GM12878 (cell line): ENCODE results near the gene FSHB. TPM values are rescaled to one million over a fixed set of nuclear protein-coding genes. Genes with fewer than 3 reads are reported as not detected.

Experiments
- ATAC-seq: fragments of 200-7000 bp; cut with Tn5 transposase; 3 replicates; pipeline ENCODE4 v1.9.1; 2020; ENCODE audit warnings: mild to moderate bottlenecking, moderate library complexity
- BruUV-seq: library from RNA; stranded (reverse); fragments of 400-500 nt; replicated peaks from 2 replicates; lab custom pipeline; 2021; lab: Mats Ljungman, UMichigan
- CTCF ChIA-PET: fragments of 300-600 bp; sonication (Branson Sonifier 250); formaldehyde crosslinking; extraction: SDS; loops from one replicate; lab custom pipeline; 2021; ENCODE audit warnings: inconsistent platforms; lab: Yijun Ruan, JAX
- POLR2A ChIA-PET: fragments of 350-600 bp; formaldehyde crosslinking; extraction: SDS; loops from one replicate; lab custom pipeline; 2021; ENCODE audit warnings: inconsistent platforms; lab: Charles Lee
- RAD21 ChIA-PET: fragments of 300-600 bp; sonication (Branson Sonifier 250); formaldehyde crosslinking; loops from one replicate; lab custom pipeline; 2023; ENCODE audit warnings: antibody characterized with exemption; ENCODE audit not compliant: unreplicated experiment; lab: Charles Lee
- SMC1A ChIA-PET: fragments of 300-600 bp; sonication (Branson Sonifier 250); formaldehyde crosslinking; loops from one replicate; lab custom pipeline; 2023; ENCODE audit not compliant: unreplicated experiment, uncharacterized antibody; lab: Charles Lee
- DNase-seq: peaks from one replicate; pipeline ENCODE4 v3.0.0-alpha.2; 2011; ENCODE audit warnings: low read depth, low spot score
- FAIRE-seq: peaks from 3 replicates; lab custom pipeline; 2011; peaks lifted over from hg19 to GRCh38; lab: Jason Lieb, UNC
- H2AFZ ChIP-seq: 2 replicates; pipeline ENCODE4 v1.6.0; 2011; ENCODE audit warnings: low read depth, low read length, control low read depth; ENCODE audit not compliant: control insufficient read depth
- H3K27ac ChIP-seq: 2 replicates; pipeline ENCODE4 v1.5.1; 2011; ENCODE audit warnings: control low read depth; ENCODE audit not compliant: control insufficient read depth, insufficient read depth
- H3K27me3 ChIP-seq, 2 experiments: replicated peaks in 1 of 2; 2 replicates each; pipeline versions ENCODE4 v1.6.0 to v1.6.1; 2011; ENCODE audit warnings: low read length in 1 of 2; ENCODE audit not compliant: control insufficient read depth in 2 of 2, insufficient read depth in 2 of 2
- H3K36me3 ChIP-seq, 2 experiments: 2 replicates each; pipeline ENCODE4 v1.5.1; 2011; ENCODE audit warnings: low read length in 1 of 2; ENCODE audit not compliant: control insufficient read depth in 2 of 2, insufficient read depth in 2 of 2
- H3K4me1 ChIP-seq: 2 replicates; pipeline ENCODE4 v1.6.1; 2011; ENCODE audit warnings: mild to moderate bottlenecking, low read length, moderate library complexity, mixed read lengths; ENCODE audit not compliant: control insufficient read depth, insufficient read depth
- H3K4me2 ChIP-seq: 2 replicates; pipeline ENCODE4 v1.6.0; 2011; ENCODE audit warnings: control low read depth; ENCODE audit not compliant: control insufficient read depth, insufficient read depth
- H3K4me3 ChIP-seq: fragments of 200-600 bp; sonication (generic); 2 replicates; pipeline ENCODE4 v1.5.1; 2016
- H3K79me2 ChIP-seq: 2 replicates; pipeline ENCODE4 v1.6.0; 2011; ENCODE audit warnings: low read length; ENCODE audit not compliant: control insufficient read depth, insufficient read depth
- H3K9ac ChIP-seq: 2 replicates; pipeline ENCODE4 v1.8.0; 2011; ENCODE audit warnings: low read length, control low read depth, mixed read lengths; ENCODE audit not compliant: control insufficient read depth, insufficient read depth
- H3K9me3 ChIP-seq: replicated peaks from 3 replicates; pipeline ENCODE4 v1.5.1; 2011; ENCODE audit warnings: mild to moderate bottlenecking, low read length; ENCODE audit not compliant: control insufficient read depth, insufficient read depth
- H4K20me1 ChIP-seq: 2 replicates; pipeline ENCODE4 v1.6.0; 2011; ENCODE audit not compliant: control insufficient read depth, insufficient read depth
- ASH2L ChIP-seq: fragments of 300-600, 200-600 bp; sonication (generic); IDR thresholded peaks from 2 replicates; pipeline ENCODE4 v1.6.1; 2017; ENCODE audit warnings: low read depth, mild to moderate bottlenecking, borderline replicate concordance
- BRCA1 ChIP-seq: IDR thresholded peaks from 2 replicates; pipeline ENCODE4 v1.6.1; 2011; ENCODE audit warnings: low read depth, low read length, improper control_type of control experiment
- CHD1 ChIP-seq: IDR thresholded peaks from 2 replicates; pipeline ENCODE4 v1.6.1; 2012; ENCODE audit warnings: low read depth, low read length, improper control_type of control experiment
- DPF2 ChIP-seq: fragments of 450-650 bp; IDR thresholded peaks from 2 replicates; pipeline ENCODE4 v1.6.1; 2017; ENCODE audit warnings: mild to moderate bottlenecking
- E4F1 ChIP-seq: fragments of 450-650 bp; IDR thresholded peaks from 2 replicates; pipeline ENCODE4 v1.6.1; 2018; ENCODE audit warnings: borderline replicate concordance, mild to moderate bottlenecking; ENCODE audit not compliant: partially characterized antibody
- NFXL1 ChIP-seq: fragments of 450-650 bp; IDR thresholded peaks from 2 replicates; pipeline ENCODE4 v1.6.1; 2017; ENCODE audit warnings: antibody characterized with exemption, mild to moderate bottlenecking, borderline replicate concordance
- PKNOX1 ChIP-seq: fragments of 450-650 bp; IDR thresholded peaks from 2 replicates; pipeline ENCODE4 v1.6.1; 2016; ENCODE audit warnings: mild to moderate bottlenecking
- POLR2A ChIP-seq: IDR thresholded peaks from 2 replicates; pipeline ENCODE4 v1.6.1; 2011; ENCODE audit warnings: low read depth, mild to moderate bottlenecking, low read length
- PRDM15 ChIP-seq: fragments of 450-650 bp; formaldehyde crosslinking; IDR thresholded peaks from 2 replicates; pipeline ENCODE4 v1.4.0; 2020; ENCODE audit warnings: mild to moderate bottlenecking, moderate library complexity
- RAD51 ChIP-seq: fragments of 450-650 bp; IDR thresholded peaks from 2 replicates; pipeline ENCODE4 v1.6.1; 2016; ENCODE audit warnings: moderate library complexity, mild to moderate bottlenecking, inconsistent platforms
- RCOR1 ChIP-seq: conservative IDR thresholded peaks from 2 replicates; pipeline ENCODE4 v1.6.1; 2012; ENCODE audit warnings: low read depth, low read length, improper control_type of control experiment
- TARDBP ChIP-seq: IDR thresholded peaks from 2 replicates; pipeline ENCODE4 v1.6.1; 2016; ENCODE audit warnings: borderline replicate concordance
- WGBS: methylation state at CpG from one replicate; pipeline ENCODE4 v1.1.6; 2016; ENCODE audit warnings: low lambda C conversion rate; ENCODE audit not compliant: insufficient replicate concordance, insufficient coverage; ENCODE audit errors: missing lambda C conversion rate; 5-methylcytosine and 5-hydroxymethylcytosine counted together
- in situ Hi-C: fragments of 300-500 bp; cut with MboI; formaldehyde crosslinking; loops from 9 replicates; pipeline ENCODE4 v1.14.3; 2018; ENCODE audit warnings: mixed read lengths
- intact Hi-C: fragments of 100-400 bp; cut with micrococcal nuclease; formaldehyde crosslinking; loops from one replicate; pipeline ENCODE4 v1.14.2; 2022; ENCODE audit not compliant: unreplicated experiment
- polyA plus RNA-seq, 11 experiments: library from polyadenylated mRNA; depleted of rRNA in 4 of 11; unstranded in 6 of 11; stranded (reverse) in 5 of 11; fragments of >200 nt; fragmentation: Nextera tagmentation in 4 of 11; fragmentation: Illumina TruSeq in 1 of 11; extraction: Ambion mirVana in 4 of 11; extraction: Trizol in 1 of 11; gene quantifications; 1 replicate in 1 of 11; 2 replicates in 10 of 11; pipeline versions ENCODE4 v1.2.1 to v1.2.3, GENCODE V29; 2011 to 2016; ENCODE audit warnings: inconsistent platforms in 2 of 11, missing spikeins in 2 of 11, low read depth in 1 of 11
- total RNA-seq, 4 experiments: library from RNA; depleted of rRNA in 3 of 4; stranded (reverse); fragments of >200 nt in 3 of 4; fragmentation: Illumina TruSeq in 1 of 4; extraction: Trizol in 1 of 4; gene quantifications; 2 replicates each; pipeline versions ENCODE4 v1.2.1 to v1.2.3, GENCODE V29; 2013 to 2021

Gene FSHB
- total and polyA plus RNA-seq, 10 of the 15 experiments (the other 5 are each of a cell fraction or from before 2014, with no cell fraction given) = not detected

GRCh38 chr11:30244265-30244664, 13.5 kb downstream of the FSHB start:
- no peaks in the 10 kb centered on the region for H3K36me3 ChIP-seq
- H3K79me2 ChIP-seq = no peaks in the 10 kb centered on the region
- no peaks in the 10 kb centered on the region for H4K20me1 ChIP-seq
- no peak for FAIRE-seq
- H2AFZ ChIP-seq = no peak overlapping the region
- H3K4me3 ChIP-seq = no peak overlapping the region
- in situ Hi-C loops (no loop called here), intact Hi-C loops (no loop called here)
- POLR2A ChIA-PET = no interaction called here
- TF ChIP-seq POLR2A = no peak
- no peak for TF ChIP-seq ASH2L
- no peak for TF ChIP-seq TARDBP
- no peak for TF ChIP-seq PRDM15
- TF ChIP-seq BRCA1 = no peak
- TF ChIP-seq E4F1 = no peak
- no peak for TF ChIP-seq RCOR1
- TF ChIP-seq RAD51 = no peak
- no peak for TF ChIP-seq DPF2
- no peak for TF ChIP-seq CHD1
- no peak for TF ChIP-seq PKNOX1
- no peak for TF ChIP-seq NFXL1
- RAD21 ChIA-PET = no interaction called here
- no TSS peak for BruUV-seq
- no peak for ATAC-seq
- no peaks in the 10 kb centered on the region for H3K4me1 ChIP-seq
- 0% methylated on average over 1 of the region's 1 CpG for WGBS
- DNase-seq = no peak
- CTCF ChIA-PET = interaction anchor here (7.0 kb wide), 1 partner anchor 115 kb away, joined by 83 read pairs; no protein-coding TSS in a partner anchor
- H3K9me3 ChIP-seq = no peaks in the 10 kb centered on the region
- SMC1A ChIA-PET = interaction anchor here (0.9 kb wide), 1 partner anchor 48 kb away, joined by 3 read pairs; no protein-coding TSS in a partner anchor
- H3K9ac ChIP-seq = no peak overlapping the region
- H3K27ac ChIP-seq = no peak overlapping the region
- 0 out of 4 replicates have a peak, but pooled peaks cover 0 to 1% of the 10 kb centered on the region in 2 experiments for H3K27me3 ChIP-seq
- H3K4me2 ChIP-seq = no peak overlapping the region
